Measurements from ENCODE around the gene CCNE1. TPM values are rescaled to one million over a fixed set of nuclear protein-coding genes. Genes with fewer than 3 reads are reported as not detected.

Gene CCNE1
- total RNA-seq, 1 experiment from 2014 or later, result 36.0 TPM

DNA sequence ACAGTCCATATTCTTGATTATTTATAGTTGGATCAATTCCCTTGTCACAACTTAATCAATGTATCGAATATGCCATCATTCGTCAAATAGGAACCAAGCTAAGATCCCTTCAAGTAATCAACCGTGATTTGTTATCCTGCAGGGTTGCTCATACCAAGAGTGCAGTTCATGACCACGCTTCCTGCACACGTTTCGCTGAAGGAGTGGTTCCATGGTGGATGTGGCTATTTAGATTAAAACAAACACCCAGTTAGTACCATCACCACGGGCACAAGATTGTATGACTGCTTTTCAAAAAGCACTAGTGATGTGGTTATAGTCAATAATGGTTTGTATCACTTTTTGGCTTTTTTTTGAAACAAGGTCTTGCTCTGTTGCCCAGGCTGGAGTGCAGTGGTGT lies 41.1 kb upstream of the CCNE1 start (continued):
- TF ChIP-seq RORB (CRISPR knock-in tag; IDR thresholded peaks at IDR 0.05) (no peak), ELF4 (CRISPR knock-in tag; IDR thresholded peaks at IDR 0.05; ENCODE audit: low read depth) (no peak)

DNA sequence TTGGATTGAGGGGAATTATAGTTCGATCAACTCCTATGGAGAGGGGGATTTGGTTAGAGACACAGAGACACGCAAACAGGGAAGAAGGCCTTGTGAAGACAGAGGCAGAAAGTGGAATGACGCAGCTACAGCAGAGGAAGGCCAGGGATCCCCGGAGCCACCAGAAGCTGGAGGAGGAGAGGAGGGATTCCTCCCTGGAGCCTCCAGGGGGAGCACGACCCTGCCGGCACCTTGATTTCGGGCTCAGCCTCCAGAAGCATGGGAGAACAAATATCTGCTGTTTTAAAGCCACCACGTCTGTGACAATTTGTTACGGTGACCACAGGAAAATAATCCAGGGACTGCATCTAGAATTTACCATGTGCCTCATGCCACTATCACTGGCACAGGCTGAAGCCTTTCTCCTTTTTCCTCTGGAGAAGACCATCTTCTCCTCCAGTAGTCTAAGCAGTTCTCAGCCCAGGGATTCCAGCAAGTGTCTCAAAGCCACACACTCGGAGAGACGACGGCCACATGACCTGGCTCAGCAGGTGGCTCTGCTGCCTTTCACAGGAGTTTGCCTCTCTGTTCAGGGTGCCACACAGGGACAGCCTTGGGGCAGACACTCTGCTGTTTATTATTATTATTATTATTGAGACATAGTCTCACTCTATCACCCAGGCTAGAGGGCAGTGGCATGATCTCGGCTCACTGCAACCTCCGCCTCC lies 39.9 kb upstream of the CCNE1 start:
- POLR2A ChIA-PET, result no interaction called here
- peaks cover 15% of the 10 kb centered on the region for H3K4me1 Mint-ChIP-seq
- H3K9me3 Mint-ChIP-seq, result no peaks in the 10 kb centered on the region
- no peaks in the 10 kb centered on the region; the same call in 1 of the 2 replicates for H3K27me3 Mint-ChIP-seq (ENCODE audit: low read depth)
- CTCF ChIA-PET, result interaction anchor here (0.6 to 6.2 kb wide), 25 partner anchors 8 to 779 kb away, joined by 3 to 70 read pairs (median 5); partner anchors contain the start of gene C19orf12
- TF ChIP-seq JUN (CRISPR knock-in tag; IDR thresholded peaks at IDR 0.05) (no peak), RELA (CRISPR knock-in tag; IDR thresholded peaks at IDR 0.05; ENCODE audit: borderline replicate concordance) (no peak), CREB1 (CRISPR knock-in tag; IDR thresholded peaks at IDR 0.05) (no peak)
- TF ChIP-seq, protein P1, sequence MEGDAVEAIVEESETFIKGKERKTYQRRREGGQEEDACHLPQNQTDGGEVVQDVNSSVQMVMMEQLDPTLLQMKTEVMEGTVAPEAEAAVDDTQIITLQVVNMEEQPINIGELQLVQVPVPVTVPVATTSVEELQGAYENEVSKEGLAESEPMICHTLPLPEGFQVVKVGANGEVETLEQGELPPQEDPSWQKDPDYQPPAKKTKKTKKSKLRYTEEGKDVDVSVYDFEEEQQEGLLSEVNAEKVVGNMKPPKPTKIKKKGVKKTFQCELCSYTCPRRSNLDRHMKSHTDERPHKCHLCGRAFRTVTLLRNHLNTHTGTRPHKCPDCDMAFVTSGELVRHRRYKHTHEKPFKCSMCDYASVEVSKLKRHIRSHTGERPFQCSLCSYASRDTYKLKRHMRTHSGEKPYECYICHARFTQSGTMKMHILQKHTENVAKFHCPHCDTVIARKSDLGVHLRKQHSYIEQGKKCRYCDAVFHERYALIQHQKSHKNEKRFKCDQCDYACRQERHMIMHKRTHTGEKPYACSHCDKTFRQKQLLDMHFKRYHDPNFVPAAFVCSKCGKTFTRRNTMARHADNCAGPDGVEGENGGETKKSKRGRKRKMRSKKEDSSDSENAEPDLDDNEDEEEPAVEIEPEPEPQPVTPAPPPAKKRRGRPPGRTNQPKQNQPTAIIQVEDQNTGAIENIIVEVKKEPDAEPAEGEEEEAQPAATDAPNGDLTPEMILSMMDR (IDR thresholded peaks at IDR 0.05), result peak; percentile 33; the same call in 1 of the 2 replicates
- TF ChIP-seq, protein P2, sequence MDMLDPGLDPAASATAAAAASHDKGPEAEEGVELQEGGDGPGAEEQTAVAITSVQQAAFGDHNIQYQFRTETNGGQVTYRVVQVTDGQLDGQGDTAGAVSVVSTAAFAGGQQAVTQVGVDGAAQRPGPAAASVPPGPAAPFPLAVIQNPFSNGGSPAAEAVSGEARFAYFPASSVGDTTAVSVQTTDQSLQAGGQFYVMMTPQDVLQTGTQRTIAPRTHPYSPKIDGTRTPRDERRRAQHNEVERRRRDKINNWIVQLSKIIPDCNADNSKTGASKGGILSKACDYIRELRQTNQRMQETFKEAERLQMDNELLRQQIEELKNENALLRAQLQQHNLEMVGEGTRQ (CRISPR knock-in tag; IDR thresholded peaks at IDR 0.05), result peak; percentile 51; the same call in 1 of the 2 replicates
- TF ChIP-seq, protein P3, sequence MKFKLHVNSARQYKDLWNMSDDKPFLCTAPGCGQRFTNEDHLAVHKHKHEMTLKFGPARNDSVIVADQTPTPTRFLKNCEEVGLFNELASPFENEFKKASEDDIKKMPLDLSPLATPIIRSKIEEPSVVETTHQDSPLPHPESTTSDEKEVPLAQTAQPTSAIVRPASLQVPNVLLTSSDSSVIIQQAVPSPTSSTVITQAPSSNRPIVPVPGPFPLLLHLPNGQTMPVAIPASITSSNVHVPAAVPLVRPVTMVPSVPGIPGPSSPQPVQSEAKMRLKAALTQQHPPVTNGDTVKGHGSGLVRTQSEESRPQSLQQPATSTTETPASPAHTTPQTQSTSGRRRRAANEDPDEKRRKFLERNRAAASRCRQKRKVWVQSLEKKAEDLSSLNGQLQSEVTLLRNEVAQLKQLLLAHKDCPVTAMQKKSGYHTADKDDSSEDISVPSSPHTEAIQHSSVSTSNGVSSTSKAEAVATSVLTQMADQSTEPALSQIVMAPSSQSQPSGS (CRISPR knock-in tag; IDR thresholded peaks at IDR 0.05; ENCODE audit: borderline replicate concordance, low read depth), result no peak
- TF ChIP-seq, protein P4, sequence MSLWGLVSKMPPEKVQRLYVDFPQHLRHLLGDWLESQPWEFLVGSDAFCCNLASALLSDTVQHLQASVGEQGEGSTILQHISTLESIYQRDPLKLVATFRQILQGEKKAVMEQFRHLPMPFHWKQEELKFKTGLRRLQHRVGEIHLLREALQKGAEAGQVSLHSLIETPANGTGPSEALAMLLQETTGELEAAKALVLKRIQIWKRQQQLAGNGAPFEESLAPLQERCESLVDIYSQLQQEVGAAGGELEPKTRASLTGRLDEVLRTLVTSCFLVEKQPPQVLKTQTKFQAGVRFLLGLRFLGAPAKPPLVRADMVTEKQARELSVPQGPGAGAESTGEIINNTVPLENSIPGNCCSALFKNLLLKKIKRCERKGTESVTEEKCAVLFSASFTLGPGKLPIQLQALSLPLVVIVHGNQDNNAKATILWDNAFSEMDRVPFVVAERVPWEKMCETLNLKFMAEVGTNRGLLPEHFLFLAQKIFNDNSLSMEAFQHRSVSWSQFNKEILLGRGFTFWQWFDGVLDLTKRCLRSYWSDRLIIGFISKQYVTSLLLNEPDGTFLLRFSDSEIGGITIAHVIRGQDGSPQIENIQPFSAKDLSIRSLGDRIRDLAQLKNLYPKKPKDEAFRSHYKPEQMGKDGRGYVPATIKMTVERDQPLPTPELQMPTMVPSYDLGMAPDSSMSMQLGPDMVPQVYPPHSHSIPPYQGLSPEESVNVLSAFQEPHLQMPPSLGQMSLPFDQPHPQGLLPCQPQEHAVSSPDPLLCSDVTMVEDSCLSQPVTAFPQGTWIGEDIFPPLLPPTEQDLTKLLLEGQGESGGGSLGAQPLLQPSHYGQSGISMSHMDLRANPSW (CRISPR knock-in tag; conservative IDR thresholded peaks at IDR 0.05; ENCODE audit: low read depth), result no peak
- H3K36me3 Mint-ChIP-seq, result no peaks in the 10 kb centered on the region
- no peak overlapping the region for H3K27ac Mint-ChIP-seq
- H3K4me3 Mint-ChIP-seq, result no peak overlapping the region
- peak; percentile 91 for ATAC-seq
- peak; percentile 76 for DNase-seq (ENCODE audit: low spot score)

DNA sequence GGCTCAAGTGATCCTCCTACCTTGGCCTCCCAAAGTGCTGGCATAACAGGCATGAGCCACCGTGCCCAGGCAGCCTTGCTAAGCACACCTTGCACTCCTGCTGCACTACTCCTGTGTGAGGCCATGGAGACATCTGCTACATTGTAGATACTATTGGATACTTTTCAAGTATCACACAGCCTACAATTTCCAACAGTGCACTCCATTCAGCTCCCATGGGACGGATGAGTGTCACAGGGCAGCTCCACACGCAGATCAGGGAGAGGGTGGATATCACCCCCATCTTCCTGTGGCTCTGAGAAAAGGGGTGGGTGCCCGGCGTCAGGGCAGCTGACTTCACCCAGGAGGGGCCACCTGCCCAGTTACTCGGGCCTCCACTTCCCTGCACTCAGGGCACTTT lies 39.1 kb upstream of the CCNE1 start:
- TF ChIP-seq NFATC4 (CRISPR knock-in tag; IDR thresholded peaks at IDR 0.05) (no peak), PRRX2 (CRISPR knock-in tag; IDR thresholded peaks at IDR 0.05) (no peak), SP1 (CRISPR knock-in tag; conservative IDR thresholded peaks at IDR 0.05) (no peak), JUN (CRISPR knock-in tag; IDR thresholded peaks at IDR 0.05) (no peak), NFE2L1 (CRISPR knock-in tag; IDR thresholded peaks at IDR 0.05) (no peak), EMX1 (CRISPR knock-in tag; IDR thresholded peaks at IDR 0.05) (no peak), NR2C2 (CRISPR knock-in tag; IDR thresholded peaks at IDR 0.05) (no peak), ZNF671 (CRISPR knock-in tag; IDR thresholded peaks at IDR 0.05) (no peak), ELF4 (CRISPR knock-in tag; IDR thresholded peaks at IDR 0.05; ENCODE audit: low read depth) (no peak), FOXP1 (CRISPR knock-in tag; IDR thresholded peaks at IDR 0.05; ENCODE audit: borderline replicate concordance) (no peak)
- TF ChIP-seq, protein P5, sequence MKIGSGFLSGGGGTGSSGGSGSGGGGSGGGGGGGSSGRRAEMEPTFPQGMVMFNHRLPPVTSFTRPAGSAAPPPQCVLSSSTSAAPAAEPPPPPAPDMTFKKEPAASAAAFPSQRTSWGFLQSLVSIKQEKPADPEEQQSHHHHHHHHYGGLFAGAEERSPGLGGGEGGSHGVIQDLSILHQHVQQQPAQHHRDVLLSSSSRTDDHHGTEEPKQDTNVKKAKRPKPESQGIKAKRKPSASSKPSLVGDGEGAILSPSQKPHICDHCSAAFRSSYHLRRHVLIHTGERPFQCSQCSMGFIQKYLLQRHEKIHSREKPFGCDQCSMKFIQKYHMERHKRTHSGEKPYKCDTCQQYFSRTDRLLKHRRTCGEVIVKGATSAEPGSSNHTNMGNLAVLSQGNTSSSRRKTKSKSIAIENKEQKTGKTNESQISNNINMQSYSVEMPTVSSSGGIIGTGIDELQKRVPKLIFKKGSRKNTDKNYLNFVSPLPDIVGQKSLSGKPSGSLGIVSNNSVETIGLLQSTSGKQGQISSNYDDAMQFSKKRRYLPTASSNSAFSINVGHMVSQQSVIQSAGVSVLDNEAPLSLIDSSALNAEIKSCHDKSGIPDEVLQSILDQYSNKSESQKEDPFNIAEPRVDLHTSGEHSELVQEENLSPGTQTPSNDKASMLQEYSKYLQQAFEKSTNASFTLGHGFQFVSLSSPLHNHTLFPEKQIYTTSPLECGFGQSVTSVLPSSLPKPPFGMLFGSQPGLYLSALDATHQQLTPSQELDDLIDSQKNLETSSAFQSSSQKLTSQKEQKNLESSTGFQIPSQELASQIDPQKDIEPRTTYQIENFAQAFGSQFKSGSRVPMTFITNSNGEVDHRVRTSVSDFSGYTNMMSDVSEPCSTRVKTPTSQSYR (CRISPR knock-in tag; IDR thresholded peaks at IDR 0.05), result no peak
- TF ChIP-seq, protein P6, sequence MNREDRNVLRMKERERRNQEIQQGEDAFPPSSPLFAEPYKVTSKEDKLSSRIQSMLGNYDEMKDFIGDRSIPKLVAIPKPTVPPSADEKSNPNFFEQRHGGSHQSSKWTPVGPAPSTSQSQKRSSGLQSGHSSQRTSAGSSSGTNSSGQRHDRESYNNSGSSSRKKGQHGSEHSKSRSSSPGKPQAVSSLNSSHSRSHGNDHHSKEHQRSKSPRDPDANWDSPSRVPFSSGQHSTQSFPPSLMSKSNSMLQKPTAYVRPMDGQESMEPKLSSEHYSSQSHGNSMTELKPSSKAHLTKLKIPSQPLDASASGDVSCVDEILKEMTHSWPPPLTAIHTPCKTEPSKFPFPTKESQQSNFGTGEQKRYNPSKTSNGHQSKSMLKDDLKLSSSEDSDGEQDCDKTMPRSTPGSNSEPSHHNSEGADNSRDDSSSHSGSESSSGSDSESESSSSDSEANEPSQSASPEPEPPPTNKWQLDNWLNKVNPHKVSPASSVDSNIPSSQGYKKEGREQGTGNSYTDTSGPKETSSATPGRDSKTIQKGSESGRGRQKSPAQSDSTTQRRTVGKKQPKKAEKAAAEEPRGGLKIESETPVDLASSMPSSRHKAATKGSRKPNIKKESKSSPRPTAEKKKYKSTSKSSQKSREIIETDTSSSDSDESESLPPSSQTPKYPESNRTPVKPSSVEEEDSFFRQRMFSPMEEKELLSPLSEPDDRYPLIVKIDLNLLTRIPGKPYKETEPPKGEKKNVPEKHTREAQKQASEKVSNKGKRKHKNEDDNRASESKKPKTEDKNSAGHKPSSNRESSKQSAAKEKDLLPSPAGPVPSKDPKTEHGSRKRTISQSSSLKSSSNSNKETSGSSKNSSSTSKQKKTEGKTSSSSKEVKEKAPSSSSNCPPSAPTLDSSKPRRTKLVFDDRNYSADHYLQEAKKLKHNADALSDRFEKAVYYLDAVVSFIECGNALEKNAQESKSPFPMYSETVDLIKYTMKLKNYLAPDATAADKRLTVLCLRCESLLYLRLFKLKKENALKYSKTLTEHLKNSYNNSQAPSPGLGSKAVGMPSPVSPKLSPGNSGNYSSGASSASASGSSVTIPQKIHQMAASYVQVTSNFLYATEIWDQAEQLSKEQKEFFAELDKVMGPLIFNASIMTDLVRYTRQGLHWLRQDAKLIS (CRISPR knock-in tag; IDR thresholded peaks at IDR 0.05; ENCODE audit: borderline replicate concordance), result no peak
- ATAC-seq (no peak), DNase-seq (ENCODE audit: low spot score) (no peak)
- H3K4me3 Mint-ChIP-seq, result no peak overlapping the region
- H3K27ac Mint-ChIP-seq, result no peak overlapping the region
- H3K27me3 Mint-ChIP-seq (ENCODE audit: low read depth), result no peaks in the 10 kb centered on the region
- no peaks in the 10 kb centered on the region for H3K9me3 Mint-ChIP-seq
- ChIA-PET POLR2A (no interaction called here), CTCF (interaction anchor here (0.6 to 6.2 kb wide), 6 partner anchors 12 to 779 kb away, joined by 3 to 70 read pairs (median 10); no protein-coding TSS in a partner anchor)
- H3K4me1 Mint-ChIP-seq, result peaks cover 15% of the 10 kb centered on the region
- H3K36me3 Mint-ChIP-seq, result no peaks in the 10 kb centered on the region
